Smooth muscle cell (in vitro differentiated cells): Measurements from ENCODE around the gene HOOK2. TPM values are rescaled to one million over a fixed set of nuclear protein-coding genes. Genes with fewer than 3 reads are reported as not detected.
A peak's percentile ranks its signal among the peaks of the same experiment; 100 is the strongest.

Source experiments
- DNase-seq: peaks from one replicate; lab custom pipeline; 2025; ENCODE audit not compliant: unreplicated experiment; lab: John Stamatoyannopoulos, UW
- H2AFZ ChIP-seq: fragments of 200-600 bp; sonication (generic); 2 replicates; pipeline ENCODE4 v1.6.0; 2016; ENCODE audit warnings: antibody characterized with exemption, low read depth, mild to moderate bottlenecking
- H3F3A ChIP-seq: fragments of 200-600 bp; sonication (generic); 2 replicates; pipeline ENCODE4 v1.6.0; 2017; ENCODE audit warnings: antibody characterized with exemption, low read depth
- H3K27ac ChIP-seq: fragments of 200-600 bp; sonication (generic); 2 replicates; pipeline ENCODE4 v1.5.1; 2016; ENCODE audit warnings: low read depth, mild to moderate bottlenecking
- H3K27me3 ChIP-seq: fragments of 200-600 bp; sonication (generic); 2 replicates; pipeline ENCODE4 v1.6.1; 2016; ENCODE audit warnings: low read depth, mild to moderate bottlenecking
- H3K36me3 ChIP-seq: fragments of 200-600 bp; sonication (generic); 2 replicates; pipeline ENCODE4 v1.5.1; 2016; ENCODE audit warnings: low read depth
- H3K4me1 ChIP-seq: fragments of 200-600 bp; sonication (generic); 2 replicates; pipeline ENCODE4 v1.5.1; 2016; ENCODE audit warnings: low read depth
- H3K4me2 ChIP-seq: fragments of 200-600 bp; sonication (generic); 2 replicates; pipeline ENCODE4 v1.6.0; 2016; ENCODE audit warnings: mild to moderate bottlenecking
- H3K4me3 ChIP-seq: fragments of 200-600 bp; sonication (generic); 2 replicates; pipeline ENCODE4 v1.5.1; 2016; ENCODE audit warnings: mild to moderate bottlenecking
- H3K79me2 ChIP-seq: fragments of 200-600 bp; sonication (generic); 2 replicates; pipeline ENCODE4 v1.6.0; 2016; ENCODE audit warnings: low read depth, mild to moderate bottlenecking
- H3K9ac ChIP-seq: fragments of 200-600 bp; sonication (generic); 2 replicates; pipeline ENCODE4 v1.6.0; 2016; ENCODE audit warnings: low read depth
- H3K9me3 ChIP-seq: fragments of 200-600 bp; sonication (generic); replicated peaks from 2 replicates; pipeline ENCODE4 v1.5.1; 2016; ENCODE audit warnings: low read depth
- H4K20me1 ChIP-seq: fragments of 200-600 bp; sonication (generic); 2 replicates; pipeline ENCODE4 v1.6.0; 2016; ENCODE audit warnings: low read depth
- CTCF ChIP-seq: fragments of 200-600 bp; sonication (generic); IDR thresholded peaks from 2 replicates; pipeline ENCODE4 v1.5.1; 2017; ENCODE audit warnings: borderline replicate concordance, mild to moderate bottlenecking, antibody characterized with exemption; ENCODE audit not compliant: insufficient read depth, poor library complexity, severe bottlenecking
- WGBS: methylation state at CpG from one replicate; pipeline ENCODE4 v1.1.7; 2016; ENCODE audit warnings: low lambda C conversion rate; 5-methylcytosine and 5-hydroxymethylcytosine counted together
- polyA plus RNA-seq: library from polyadenylated mRNA; unstranded; fragments of >200 nt; fragmentation: Nextera tagmentation; extraction: Ambion mirVana; gene quantifications from 2 replicates; pipeline ENCODE4 v1.2.1, GENCODE V29; 2016
- total RNA-seq: library from RNA; depleted of rRNA; stranded (reverse); fragments of >200 nt; gene quantifications from 2 replicates; pipeline ENCODE4 v1.2.3, GENCODE V29; 2014

The HOOK2 gene
- total and polyA plus RNA-seq, 2 experiments from 2014 or later, result 14.6 to 20.5 TPM

DNA sequence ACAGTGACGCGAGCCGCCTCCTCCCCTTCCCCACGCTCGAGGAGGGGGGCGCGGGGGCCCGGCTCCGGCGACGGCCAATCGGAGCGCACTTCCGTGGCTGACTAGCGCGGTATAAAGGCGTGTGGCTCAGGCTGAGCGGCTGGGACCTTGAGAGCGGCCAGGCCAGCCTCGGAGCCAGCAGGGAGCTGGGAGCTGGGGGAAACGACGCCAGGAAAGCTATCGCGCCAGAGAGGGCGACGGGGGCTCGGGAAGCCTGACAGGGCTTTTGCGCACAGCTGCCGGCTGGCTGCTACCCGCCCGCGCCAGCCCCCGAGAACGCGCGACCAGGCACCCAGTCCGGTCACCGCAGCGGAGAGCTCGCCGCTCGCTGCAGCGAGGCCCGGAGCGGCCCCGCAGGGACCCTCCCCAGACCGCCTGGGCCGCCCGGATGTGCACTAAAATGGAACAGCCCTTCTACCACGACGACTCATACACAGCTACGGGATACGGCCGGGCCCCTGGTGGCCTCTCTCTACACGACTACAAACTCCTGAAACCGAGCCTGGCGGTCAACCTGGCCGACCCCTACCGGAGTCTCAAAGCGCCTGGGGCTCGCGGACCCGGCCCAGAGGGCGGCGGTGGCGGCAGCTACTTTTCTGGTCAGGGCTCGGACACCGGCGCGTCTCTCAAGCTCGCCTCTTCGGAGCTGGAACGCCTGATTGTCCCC, 16.1 kb upstream of the HOOK2 start, which contains the start of gene JUNB:
JUNB (plus strand) TSS at position 142 of the 706 bp plus-strand sequence; CDS start at position 428, 286 bp downstream.
- Histone ChIP-seq H2AFZ (no peak within 1 kb of the TSS), H3K9ac (peak within 1 kb of the TSS; percentile 99), H3K27me3 (no peaks in the 10 kb centered on the region), H3K4me2 (peak within 1 kb of the TSS; percentile 93), H3K36me3 (no peaks in the 10 kb centered on the region), H4K20me1 (peaks cover 24% of the 10 kb centered on the region), H3F3A (peaks cover 40% of the 10 kb centered on the region), H3K27ac (peak within 1 kb of the TSS; percentile 96), H3K4me3 (peak within 1 kb of the TSS; percentile 98), H3K4me1 (peaks cover 25% of the 10 kb centered on the region), H3K79me2 (peaks cover 20% of the 10 kb centered on the region), H3K9me3 (no peaks in the 10 kb centered on the region)
- no peak for TF ChIP-seq CTCF
- under 1% methylated on average over 71 of the region's 73 CpGs for WGBS
- peak; percentile 96 for DNase-seq

- WGBS, result 5% methylated on average over 20 of the region's 22 CpGs
- peak overlapping the region; percentile 89 for H3K4me2 ChIP-seq
- H3K79me2 ChIP-seq, result peaks cover 20% of the 10 kb centered on the region
- no peaks in the 10 kb centered on the region for H3K27me3 ChIP-seq
- peak overlapping the region; percentile 86 for H3K9ac ChIP-seq
- H3K27ac ChIP-seq, result peak overlapping the region; percentile 96
- peaks cover 25% of the 10 kb centered on the region for H3K4me1 ChIP-seq
- H3K36me3 ChIP-seq, result no peaks in the 10 kb centered on the region
- no peak for TF ChIP-seq CTCF
- H3K4me3 ChIP-seq, result peak overlapping the region; percentile 98
- H4K20me1 ChIP-seq, result peaks cover 24% of the 10 kb centered on the region
- DNase-seq, result no peak
- H3K9me3 ChIP-seq, result no peaks in the 10 kb centered on the region
- H3F3A ChIP-seq, result peaks cover 40% of the 10 kb centered on the region
- no peak overlapping the region for H2AFZ ChIP-seq
These were observed 15.4 kb upstream of the HOOK2 start for GRCh38 chr19:12790628-12791344.

- Histone ChIP-seq H3K27ac (peak overlapping the region; percentile 96), H3K4me1 (peaks cover 25% of the 10 kb centered on the region), H3K9me3 (no peaks in the 10 kb centered on the region), H3K9ac (peak overlapping the region; percentile 86), H3F3A (peaks cover 43% of the 10 kb centered on the region), H3K4me3 (peak overlapping the region; percentile 98), H2AFZ (no peak overlapping the region), H4K20me1 (peaks cover 24% of the 10 kb centered on the region), H3K36me3 (no peaks in the 10 kb centered on the region), H3K79me2 (peaks cover 20% of the 10 kb centered on the region), H3K4me2 (peak overlapping the region; percentile 89), H3K27me3 (no peaks in the 10 kb centered on the region)
- no peak for TF ChIP-seq CTCF
- DNase-seq, result peak; percentile 92
- 2% methylated on average over 41 of the region's 56 CpGs for whole genome bisulfite sequencing
These were observed 14.7 kb upstream of the HOOK2 start for GRCh38 chr19:12789904-12790619.
